IMR-90 (cell line): ENCODE results near the gene PROX2. TPM values are rescaled to one million over a fixed set of nuclear protein-coding genes. Genes with fewer than 3 reads are reported as not detected.

Source experiments
- ATAC-seq: fragments of 200-7000 bp; cut with Tn5 transposase; 2 replicates; pipeline ENCODE4 v1.9.1; 2020; ENCODE audit warnings: low read depth, mild to moderate bottlenecking, moderate library complexity
- BruUV-seq: library from RNA; stranded (reverse); fragments of 400-500 nt; replicated peaks from 2 replicates; lab custom pipeline; 2021; lab: Mats Ljungman, UMichigan
- CTCF ChIA-PET: fragments of 300-600 bp; formaldehyde crosslinking; extraction: SDS; loops from one replicate; lab custom pipeline; 2021; ENCODE audit warnings: antibody characterized with exemption; lab: Yijun Ruan, JAX
- POLR2A ChIA-PET: fragments of 300-600 bp; sonication (Branson Sonifier 250); formaldehyde crosslinking; loops from one replicate; lab custom pipeline; 2022; ENCODE audit warnings: antibody characterized with exemption; ENCODE audit not compliant: unreplicated experiment; lab: Charles Lee
- DNase-seq: peaks from one replicate; pipeline ENCODE4 v3.0.0; 2013
- H2AFZ ChIP-seq: replicated peaks from 2 replicates; pipeline ENCODE3; 2013; ENCODE audit warnings: low read length, mild to moderate bottlenecking; ENCODE audit not compliant: poor library complexity
- H2AK5ac ChIP-seq: 2 replicates; pipeline ENCODE4 v1.6.1; 2013; ENCODE audit warnings: low read depth, low read length, inconsistent platforms
- H2AK9ac ChIP-seq: replicated peaks from 2 replicates; pipeline ENCODE3; 2013; ENCODE audit warnings: mild to moderate bottlenecking, low read depth, low read length, moderate library complexity; ENCODE audit not compliant: poor library complexity
- H2BK120ac ChIP-seq: 2 replicates; pipeline ENCODE4 v1.6.1; 2013; ENCODE audit warnings: low read depth, low read length, inconsistent platforms
- H2BK15ac ChIP-seq: 3 replicates; pipeline ENCODE4 v1.6.1; 2013; ENCODE audit warnings: low read depth, low read length, inconsistent platforms
- H2BK20ac ChIP-seq: 2 replicates; pipeline ENCODE4 v1.6.1; 2013; ENCODE audit warnings: low read depth, mild to moderate bottlenecking, inconsistent platforms, low read length, moderate library complexity
- H2BK5ac ChIP-seq: 2 replicates; pipeline ENCODE4 v1.6.1; 2013; ENCODE audit warnings: mild to moderate bottlenecking, low read depth, low read length, inconsistent platforms; ENCODE audit not compliant: poor library complexity, severe bottlenecking
- H3K14ac ChIP-seq: replicated peaks from 2 replicates; pipeline ENCODE4 v1.6.1; 2013; ENCODE audit warnings: low read depth, low read length, inconsistent platforms
- H3K18ac ChIP-seq: 2 replicates; pipeline ENCODE4 v1.6.1; 2013; ENCODE audit warnings: low read depth, low read length, control low read depth
- H3K23ac ChIP-seq: 2 replicates; pipeline ENCODE4 v1.6.1; 2013; ENCODE audit warnings: low read depth, low read length, inconsistent platforms
- H3K27ac ChIP-seq: 2 replicates; pipeline ENCODE4 v1.5.1; 2013; ENCODE audit warnings: mild to moderate bottlenecking, control low read depth, low read length; ENCODE audit not compliant: insufficient read depth
- H3K27me3 ChIP-seq: 2 replicates; pipeline ENCODE4 v1.6.1; 2013; ENCODE audit warnings: low read length; ENCODE audit not compliant: control insufficient read depth, insufficient read depth
- H3K36me3 ChIP-seq: 2 replicates; pipeline ENCODE4 v1.6.1; 2013; ENCODE audit warnings: low read length, mixed read lengths; ENCODE audit not compliant: control insufficient read depth, insufficient read depth
- H3K4ac ChIP-seq: 2 replicates; pipeline ENCODE4 v1.6.1; 2013; ENCODE audit warnings: low read depth, low read length, inconsistent platforms
- H3K4me1 ChIP-seq: 2 replicates; pipeline ENCODE4 v1.6.1; 2013; ENCODE audit warnings: low read length, mixed read lengths; ENCODE audit not compliant: control insufficient read depth, insufficient read depth
- H3K4me2 ChIP-seq: 2 replicates; pipeline ENCODE4 v1.6.1; 2013; ENCODE audit warnings: low read depth, mild to moderate bottlenecking, control low read depth, low read length, moderate library complexity
- H3K4me3 ChIP-seq: 2 replicates; pipeline ENCODE4 v1.5.1; 2013; ENCODE audit warnings: low read depth, mild to moderate bottlenecking, control low read depth, low read length, moderate library complexity; ENCODE audit not compliant: insufficient read depth
- H3K56ac ChIP-seq: 2 replicates; pipeline ENCODE4 v1.6.1; 2013; ENCODE audit warnings: low read length, inconsistent platforms; ENCODE audit not compliant: insufficient read depth; ENCODE audit errors: extremely low read depth
- H3K79me1 ChIP-seq, 2 experiments: 2 replicates each; pipeline ENCODE4 v1.6.1; 2013; ENCODE audit warnings: low read length in 2 of 2, inconsistent platforms in 1 of 2, low read depth in 1 of 2
- H3K9ac ChIP-seq: 2 replicates; pipeline ENCODE4 v1.6.1; 2013; ENCODE audit warnings: low read depth, low read length, control low read depth
- H3K9me1 ChIP-seq: 2 replicates; pipeline ENCODE4 v1.6.1; 2013; ENCODE audit warnings: low read length, inconsistent platforms; ENCODE audit not compliant: insufficient read depth
- H3K9me3 ChIP-seq: 2 replicates; pipeline ENCODE4 v1.6.1; 2013; ENCODE audit warnings: low read length; ENCODE audit not compliant: control insufficient read depth, insufficient read depth
- H4K20me1 ChIP-seq: 2 replicates; pipeline ENCODE4 v1.6.1; 2013; ENCODE audit warnings: low read length, inconsistent platforms; ENCODE audit not compliant: insufficient read depth
- H4K5ac ChIP-seq: 2 replicates; pipeline ENCODE4 v1.6.1; 2013; ENCODE audit warnings: mild to moderate bottlenecking, low read depth, low read length, control low read depth
- H4K8ac ChIP-seq, 2 experiments: 2 replicates each; pipeline ENCODE4 v1.6.1; 2013; ENCODE audit warnings: low read depth in 2 of 2, low read length in 2 of 2, control low read depth in 1 of 2, inconsistent platforms in 1 of 2
- H4K91ac ChIP-seq: 2 replicates; pipeline ENCODE4 v1.6.1; 2013; ENCODE audit warnings: low read depth, low read length, inconsistent platforms; ENCODE audit not compliant: insufficient read depth
- MXI1 ChIP-seq: IDR thresholded peaks from 2 replicates; pipeline ENCODE4 v1.6.1; 2012; ENCODE audit warnings: low read depth, mild to moderate bottlenecking, low read length, moderate library complexity, borderline replicate concordance
- WGBS, 2 experiments: methylation state at CpG; one replicate each; pipeline versions ENCODE4 v1.1.5 to v1.1.7; 2013; ENCODE audit warnings: missing lambda C conversion rate in 2 of 2; ENCODE audit not compliant: insufficient read length in 1 of 2; ENCODE audit errors: extremely low coverage in 2 of 2; 5-methylcytosine and 5-hydroxymethylcytosine counted together
- dilution Hi-C: fragments of 300-500 bp; cut with HindIII; formaldehyde crosslinking; loops from one replicate; pipeline ENCODE4 v1.14.3; 2018; ENCODE audit warnings: low sequenced_read_pairs; ENCODE audit not compliant: unreplicated experiment
- in situ Hi-C: fragments of 300-500 bp; cut with MboI; formaldehyde crosslinking; loops from 3 replicates; pipeline ENCODE4 v1.14.3; 2019; ENCODE audit warnings: low sequenced_read_pairs, inconsistent platforms, mixed read lengths
- intact Hi-C: fragments of 100-400 bp; cut with micrococcal nuclease; formaldehyde crosslinking; loops from 2 replicates; pipeline ENCODE4 v1.10.0; 2022
- polyA plus RNA-seq, 3 experiments: library from polyadenylated mRNA; depleted of rRNA; stranded (reverse); fragments of >200 nt; gene quantifications; 2 replicates each; pipeline ENCODE4 v1.2.3, GENCODE V29; 2012; ENCODE audit warnings: low replicate concordance in 1 of 3
- total RNA-seq: library from RNA; depleted of rRNA; stranded (reverse); fragments of >200 nt; gene quantifications from 2 replicates; pipeline ENCODE4 v1.2.3, GENCODE V29; 2012
- TF ChIP-seq, protein P1 (sequence below): conservative IDR thresholded peaks from 2 replicates; pipeline ENCODE4 v1.5.1; 2012; ENCODE audit warnings: mild to moderate bottlenecking, low read depth, low read length, improper control_type of control experiment

PROX2 gene
- total and polyA plus RNA-seq, 2 of the 4 experiments (the other 2 are of a cell fraction) = not detected

DNA sequence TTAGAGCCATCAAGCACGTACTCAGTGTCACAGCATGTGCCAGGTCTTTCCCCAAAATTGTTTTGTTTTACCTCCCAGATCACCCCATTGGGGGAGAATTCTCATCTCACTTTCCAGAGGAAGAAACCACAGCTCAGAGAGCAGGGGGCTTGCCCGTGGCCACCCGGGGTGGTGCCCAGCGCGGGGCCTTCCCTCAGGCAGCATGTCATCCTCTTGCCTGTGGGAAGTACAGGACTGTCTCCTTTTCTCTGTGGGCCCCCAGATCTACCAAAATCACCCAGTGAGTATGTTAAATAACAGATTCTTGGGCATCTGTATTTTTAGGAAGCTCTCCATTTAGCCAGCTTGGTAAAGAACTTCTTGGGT lies 41.2 kb upstream of the PROX2 start:
- Histone ChIP-seq H3K4ac (no peak overlapping the region), H3K79me1 (no peaks in the 10 kb centered on the region), H3K18ac (no peak overlapping the region), H3K4me1 (peaks cover 4% of the 10 kb centered on the region; the same call in 1 of the 2 replicates), H2AK9ac (no peak overlapping the region), H4K20me1 (no peaks in the 10 kb centered on the region), H2AK5ac (no peak overlapping the region), H3K36me3 (no peaks in the 10 kb centered on the region), H4K91ac (no peak overlapping the region), H3K23ac (no peak overlapping the region), H3K14ac (no peak overlapping the region), H3K9me1 (0 out of 2 replicates have a peak, but pooled peaks cover 2% of the 10 kb centered on the region), H4K5ac (no peak overlapping the region), H2AFZ (no peak overlapping the region), H4K8ac (no peak overlapping the region), H3K4me3 (no peak overlapping the region), H3K56ac (no peak overlapping the region), H3K9ac (no peak overlapping the region), H3K27me3 (no peaks in the 10 kb centered on the region), H3K27ac (no peak overlapping the region), H2BK120ac (no peak overlapping the region), H3K4me2 (no peak overlapping the region), H2BK15ac (no peak overlapping the region), H2BK20ac (no peak overlapping the region), H2BK5ac (no peak overlapping the region), H3K9me3 (no peaks in the 10 kb centered on the region)
- in situ Hi-C loops = loop anchor here (10.0 kb wide), 1 partner anchor 388 kb away; no protein-coding TSS in a partner anchor
- POLR2A ChIA-PET = no interaction called here
- DNase-seq = no peak
- intact Hi-C loops = no loop called here
- no peak for ATAC-seq
- CTCF ChIA-PET = no interaction called here
- TF ChIP-seq MXI1 = no peak
- TF ChIP-seq, protein P1, sequence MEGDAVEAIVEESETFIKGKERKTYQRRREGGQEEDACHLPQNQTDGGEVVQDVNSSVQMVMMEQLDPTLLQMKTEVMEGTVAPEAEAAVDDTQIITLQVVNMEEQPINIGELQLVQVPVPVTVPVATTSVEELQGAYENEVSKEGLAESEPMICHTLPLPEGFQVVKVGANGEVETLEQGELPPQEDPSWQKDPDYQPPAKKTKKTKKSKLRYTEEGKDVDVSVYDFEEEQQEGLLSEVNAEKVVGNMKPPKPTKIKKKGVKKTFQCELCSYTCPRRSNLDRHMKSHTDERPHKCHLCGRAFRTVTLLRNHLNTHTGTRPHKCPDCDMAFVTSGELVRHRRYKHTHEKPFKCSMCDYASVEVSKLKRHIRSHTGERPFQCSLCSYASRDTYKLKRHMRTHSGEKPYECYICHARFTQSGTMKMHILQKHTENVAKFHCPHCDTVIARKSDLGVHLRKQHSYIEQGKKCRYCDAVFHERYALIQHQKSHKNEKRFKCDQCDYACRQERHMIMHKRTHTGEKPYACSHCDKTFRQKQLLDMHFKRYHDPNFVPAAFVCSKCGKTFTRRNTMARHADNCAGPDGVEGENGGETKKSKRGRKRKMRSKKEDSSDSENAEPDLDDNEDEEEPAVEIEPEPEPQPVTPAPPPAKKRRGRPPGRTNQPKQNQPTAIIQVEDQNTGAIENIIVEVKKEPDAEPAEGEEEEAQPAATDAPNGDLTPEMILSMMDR = no peak
- no CpG with 5 or more reads among the region's 5 CpGs for WGBS, 2 experiments
- no TSS peak for BruUV-seq
- dilution Hi-C loops = no loop called here
